ENCODE results near the gene MTAP.

DNA sequence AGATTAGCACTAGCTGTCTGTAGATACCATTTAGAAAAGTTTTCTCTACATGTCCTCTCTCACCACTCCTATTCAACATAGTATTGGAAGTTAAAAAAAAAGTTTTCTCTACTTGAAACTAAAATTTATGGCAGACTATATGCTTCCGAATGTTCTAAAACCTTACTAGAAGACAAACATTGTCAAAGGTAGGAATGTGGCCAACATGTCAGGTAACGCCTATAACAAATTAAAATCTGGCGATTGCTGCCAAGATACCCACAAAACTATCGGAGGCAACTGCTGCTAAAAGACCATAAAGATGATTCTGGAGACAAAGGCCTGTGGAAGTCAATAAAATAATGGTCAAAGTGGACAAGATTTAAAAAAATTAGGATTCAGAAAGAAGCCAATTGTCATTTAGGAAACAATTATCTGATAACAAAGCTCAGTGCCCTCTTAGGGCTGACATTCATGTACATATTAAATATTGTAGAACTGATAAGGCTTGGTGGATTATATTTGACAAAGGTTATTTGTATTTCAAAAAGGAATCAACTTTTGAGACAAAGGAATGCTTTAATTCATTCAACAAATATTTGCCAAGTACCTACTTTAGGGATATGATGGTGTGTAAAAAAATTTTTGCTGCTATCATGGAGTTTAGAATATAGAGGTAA, 139.0 kb downstream of the MTAP start:
- TF ChIP-seq POLR2AphosphoS5 (IDR thresholded peaks at IDR 0.05; ENCODE audit: low read depth, low read length): no peak
- TF ChIP-seq SIN3A (IDR thresholded peaks at IDR 0.05; ENCODE audit: borderline replicate concordance, insufficient read depth, low read length): no peak

Data from PFSK-1 (cell line).